ENCODE results near the gene PKP1.
"Not testable (repeated sequence)": the region's sequence is repeated elsewhere in the genome, so short reads cannot be mapped to it uniquely, and the experiment has no call there.

The PKP1 gene

GRCh38 chr1:201282931-201283829 is at the start of gene PKP1:
TSS of gene PKP1 (plus strand) at chr1:201283506. CDS start at chr1:201283703, 197 bp downstream.
- DNase-seq: no peak

- DNase-seq: not testable (repeated sequence)
These were observed 43.7 kb upstream of the PKP1 start for GRCh38 chr1:201239646-201240045.

DNA sequence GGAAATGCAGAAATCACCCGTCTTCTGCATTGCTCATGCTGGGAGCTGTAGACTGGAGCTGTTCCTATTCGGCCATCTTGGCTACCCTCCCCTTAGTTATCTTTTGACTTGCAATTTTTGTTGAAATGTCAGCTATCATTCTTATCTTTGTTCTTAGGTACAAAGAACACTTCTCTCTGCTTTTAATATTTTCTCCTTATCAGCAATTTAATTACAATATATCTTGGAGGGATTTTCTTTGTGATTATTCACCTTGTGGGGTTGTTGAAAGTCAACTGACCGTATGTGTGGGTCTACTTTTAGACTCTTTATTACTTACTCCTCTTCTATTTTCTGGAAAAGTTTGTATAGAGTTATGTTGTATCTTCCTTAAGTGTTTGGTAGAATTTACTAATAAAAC is 43.1 kb upstream of the PKP1 start:
- DNase-seq: no peak

DNA sequence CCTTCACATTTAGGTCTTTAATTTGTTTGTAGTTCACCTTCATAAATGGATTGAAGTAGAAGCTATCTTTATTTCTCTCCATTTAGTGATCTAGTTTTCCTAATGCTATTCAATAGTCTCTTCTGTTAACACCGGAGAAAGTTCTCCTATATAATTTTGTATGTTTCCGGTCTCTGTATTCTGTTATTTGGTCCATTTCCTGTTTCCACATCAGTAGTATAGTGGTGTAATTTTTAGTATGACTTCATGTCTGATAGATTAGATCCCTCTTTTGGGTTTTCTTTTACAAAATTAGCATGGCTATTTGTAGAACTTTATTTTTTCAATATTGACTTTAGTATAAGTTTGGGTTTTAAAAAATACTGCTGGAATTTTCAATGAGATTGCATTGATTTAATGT is 41.6 kb upstream of the PKP1 start:
- DNase-seq: no peak

DNA sequence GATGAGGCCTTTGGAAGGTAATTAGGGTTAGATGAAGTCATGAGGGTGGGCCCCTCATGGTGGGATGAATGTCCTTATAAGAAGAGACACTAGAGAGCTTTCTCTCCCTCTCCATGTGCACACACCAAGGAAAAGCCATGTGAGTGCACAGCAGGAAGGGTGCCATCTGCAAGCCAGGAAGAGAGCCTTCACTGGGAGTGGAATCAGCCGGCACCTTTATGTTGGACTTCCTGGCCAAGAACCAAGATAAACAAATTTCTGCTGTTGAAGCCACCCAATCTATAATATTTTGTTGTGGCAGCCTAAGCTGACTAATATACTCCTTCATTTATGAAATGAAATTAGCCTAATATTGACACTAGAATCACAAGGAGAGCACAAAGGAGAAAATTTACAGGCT is 38.2 kb upstream of the PKP1 start:
- DNase-seq: no peak

GRCh38 chr1:201248721-201249559 is 34.4 kb upstream of the PKP1 start:
- DNase-seq: no peak

DNA sequence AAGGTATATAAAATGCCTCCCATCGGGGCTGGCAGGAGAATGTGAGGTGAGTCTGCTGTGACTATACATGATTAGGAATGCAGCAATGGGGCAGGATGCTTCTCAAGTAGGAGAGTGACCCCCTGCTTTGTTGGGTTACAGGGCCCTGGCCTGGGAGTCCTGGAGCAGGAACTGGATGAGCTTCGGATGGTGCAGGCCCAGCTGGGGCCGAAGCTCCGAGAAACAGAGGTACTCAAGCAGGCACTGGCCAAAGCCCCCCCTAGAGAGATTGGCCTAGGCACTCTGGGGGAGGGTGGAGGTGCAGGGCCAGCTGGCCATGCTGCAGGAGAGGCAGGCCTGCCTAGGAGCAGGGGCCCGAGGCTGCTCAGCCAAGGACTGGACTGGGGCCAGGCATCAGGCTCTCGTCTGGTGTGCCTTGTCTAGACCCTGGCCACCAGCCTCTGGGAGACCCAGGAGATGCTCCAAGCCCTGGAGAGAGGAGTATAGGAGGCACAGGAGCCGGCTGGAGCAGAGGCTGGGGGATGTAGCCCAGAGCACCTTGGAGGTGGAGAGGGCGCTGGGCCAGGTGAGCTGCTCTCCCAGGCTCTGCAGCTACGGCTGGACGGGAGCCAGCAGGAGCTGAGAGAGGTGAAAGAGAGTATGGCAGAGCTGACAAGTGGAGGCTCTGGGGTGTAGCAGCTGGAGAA is 32.8 kb upstream of the PKP1 start:
- DNase-seq: no peak

GRCh38 chr1:201251411-201251810 is 31.9 kb upstream of the PKP1 start:
- no peak for DNase-seq

- DNase-seq: no peak
These were observed 31.4 kb upstream of the PKP1 start for GRCh38 chr1:201251851-201252430.

- DNase-seq: no peak
These were observed 30.3 kb upstream of the PKP1 start for GRCh38 chr1:201252944-201253371.

DNA sequence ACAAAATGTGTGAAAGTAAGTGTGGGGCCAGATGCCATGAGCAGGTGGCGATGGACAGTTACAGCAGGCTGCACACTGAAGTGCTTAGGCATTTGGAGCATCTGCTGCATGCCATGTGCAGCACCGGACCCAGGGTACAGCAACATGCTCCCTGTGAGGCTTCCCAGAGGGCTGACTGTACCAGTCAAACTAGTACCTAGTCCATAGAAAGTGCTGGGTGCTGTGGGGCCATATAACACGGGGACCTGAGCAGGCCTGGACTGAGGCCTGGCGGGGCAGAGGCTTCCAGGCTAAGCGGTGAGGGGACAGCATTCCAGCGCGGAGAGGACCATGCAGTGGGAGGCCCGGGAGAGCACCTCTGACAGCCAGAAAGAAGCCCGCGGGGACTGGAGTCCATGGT is 29.9 kb upstream of the PKP1 start:
- DNase-seq: no peak

DNA sequence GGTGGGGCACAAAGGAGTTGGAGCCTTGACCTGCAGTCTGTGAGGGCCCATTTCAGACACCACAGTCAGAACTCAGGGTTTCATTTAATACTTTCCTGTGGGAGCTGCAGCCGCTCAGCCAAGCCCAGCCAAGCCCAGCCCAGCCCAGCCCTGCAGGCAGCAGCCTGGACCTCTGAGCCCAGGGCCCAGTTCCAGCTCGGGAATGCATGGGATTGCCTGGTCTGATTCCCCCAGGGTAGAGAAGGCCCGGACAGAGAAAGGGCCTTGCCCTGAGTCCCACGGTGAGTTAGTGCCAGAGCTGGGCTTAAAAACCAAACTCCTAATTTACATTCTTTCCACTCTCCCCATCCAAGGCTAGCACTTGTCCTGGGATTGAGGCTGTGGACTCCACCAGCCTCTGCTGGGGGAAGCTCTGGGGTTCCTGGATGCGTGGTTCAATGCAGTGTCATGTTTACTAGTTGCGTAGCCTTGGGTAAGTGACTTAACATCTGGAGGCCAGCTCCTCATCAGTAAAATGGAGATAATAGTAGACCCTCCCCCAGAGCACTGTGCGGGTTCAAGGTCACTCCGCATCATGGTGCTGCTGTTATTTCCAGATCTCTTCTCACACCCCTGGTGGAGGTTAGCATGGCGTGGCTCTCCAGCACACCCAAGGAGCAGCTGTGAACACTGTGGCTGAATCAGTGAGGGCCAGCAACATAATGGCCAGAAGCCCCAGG is 29.2 kb upstream of the PKP1 start:
- DNase-seq: no peak

DNA sequence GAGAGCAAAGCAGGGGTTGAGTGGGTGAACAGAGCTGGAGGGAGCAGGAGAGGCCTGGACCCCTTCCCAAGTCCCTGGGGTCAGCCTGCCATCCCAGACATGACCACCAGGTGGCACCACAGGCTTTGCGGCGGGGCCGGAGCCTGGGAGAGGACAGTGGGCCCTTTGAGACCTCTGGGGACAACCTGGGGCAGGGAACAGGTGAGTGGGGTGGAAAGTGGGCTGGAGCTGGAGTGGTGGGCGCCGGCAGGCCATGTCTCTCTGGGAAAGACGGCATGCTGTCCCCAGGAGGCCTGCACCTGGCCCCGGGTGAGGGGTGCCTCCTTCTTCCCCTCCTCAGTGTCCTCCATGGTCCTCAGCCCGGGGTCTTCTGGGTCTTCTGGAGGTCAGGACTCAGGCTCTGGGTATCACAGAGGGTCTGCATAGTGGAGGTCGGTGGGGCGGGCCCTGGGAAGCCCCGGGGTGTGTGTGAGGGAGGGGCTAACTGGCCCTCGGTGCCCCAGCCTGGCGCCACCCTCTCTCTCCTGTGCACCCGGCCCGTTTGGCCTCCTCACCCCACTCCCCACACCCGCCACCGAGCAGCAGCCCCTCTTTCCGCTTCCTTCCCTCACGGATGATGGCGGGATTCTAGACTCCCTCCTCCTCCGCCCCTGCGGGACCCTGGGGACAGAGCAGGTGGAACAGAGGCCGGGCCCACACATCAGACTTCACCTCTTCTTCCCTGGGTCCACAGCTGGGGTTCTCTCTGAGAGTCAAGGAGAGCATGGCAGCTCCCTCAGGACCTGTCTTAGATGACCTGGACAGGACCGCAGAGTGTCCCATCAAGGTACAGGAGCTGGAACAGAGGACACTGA is 28.5 kb upstream of the PKP1 start:
- no peak for DNase-seq

- no peak for DNase-seq
These were observed 27.6 kb upstream of the PKP1 start for GRCh38 chr1:201255479-201256362.

DNA sequence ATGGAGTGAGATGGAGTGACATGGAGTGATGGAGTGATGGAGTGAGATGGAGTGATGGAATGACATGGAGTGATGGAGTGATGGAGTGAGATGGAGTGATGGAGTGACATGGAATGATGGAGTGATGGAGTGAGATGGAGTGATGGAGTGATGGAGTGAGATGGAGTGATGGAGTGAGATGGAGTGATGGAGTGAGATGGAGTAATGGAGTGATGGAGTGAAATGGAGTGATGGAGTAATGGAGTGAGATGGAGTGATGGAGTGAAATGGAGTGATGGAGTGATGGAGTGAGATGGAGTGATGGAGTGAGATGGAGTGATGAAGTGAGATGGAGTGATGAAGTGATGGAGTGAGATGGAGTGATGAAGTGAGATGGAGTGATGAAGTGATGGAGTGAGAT is 25.2 kb upstream of the PKP1 start:
- not testable (repeated sequence) for DNase-seq

DNA sequence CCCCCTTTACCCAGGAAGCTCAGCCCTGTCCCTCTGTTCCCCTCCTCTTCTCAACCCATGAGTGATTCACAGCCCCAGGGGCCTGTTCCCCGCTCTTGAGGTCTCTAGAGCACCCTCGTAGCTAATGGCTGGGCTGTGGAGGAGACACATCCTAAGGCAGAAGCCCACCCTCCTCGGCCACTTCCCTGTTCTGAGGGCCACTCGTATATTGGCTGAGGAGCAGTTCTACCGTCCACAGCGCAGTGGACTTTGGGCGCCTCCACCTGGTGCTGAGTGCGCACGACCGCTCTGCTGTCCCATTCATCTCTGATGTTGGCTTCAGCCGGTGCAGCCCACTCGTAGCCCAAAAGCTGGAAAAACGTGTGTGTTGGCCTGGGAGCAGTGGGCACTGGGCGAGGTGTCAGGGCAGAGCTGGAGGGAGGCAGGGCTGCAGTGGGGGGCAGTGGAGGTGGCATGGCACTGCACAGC is 24.5 kb upstream of the PKP1 start:
- no peak for DNase-seq

GRCh38 chr1:201259476-201260235 is 23.6 kb upstream of the PKP1 start:
- no peak for DNase-seq

- DNase-seq: no peak
These were observed 23.1 kb upstream of the PKP1 start for GRCh38 chr1:201260236-201260590.

DNA sequence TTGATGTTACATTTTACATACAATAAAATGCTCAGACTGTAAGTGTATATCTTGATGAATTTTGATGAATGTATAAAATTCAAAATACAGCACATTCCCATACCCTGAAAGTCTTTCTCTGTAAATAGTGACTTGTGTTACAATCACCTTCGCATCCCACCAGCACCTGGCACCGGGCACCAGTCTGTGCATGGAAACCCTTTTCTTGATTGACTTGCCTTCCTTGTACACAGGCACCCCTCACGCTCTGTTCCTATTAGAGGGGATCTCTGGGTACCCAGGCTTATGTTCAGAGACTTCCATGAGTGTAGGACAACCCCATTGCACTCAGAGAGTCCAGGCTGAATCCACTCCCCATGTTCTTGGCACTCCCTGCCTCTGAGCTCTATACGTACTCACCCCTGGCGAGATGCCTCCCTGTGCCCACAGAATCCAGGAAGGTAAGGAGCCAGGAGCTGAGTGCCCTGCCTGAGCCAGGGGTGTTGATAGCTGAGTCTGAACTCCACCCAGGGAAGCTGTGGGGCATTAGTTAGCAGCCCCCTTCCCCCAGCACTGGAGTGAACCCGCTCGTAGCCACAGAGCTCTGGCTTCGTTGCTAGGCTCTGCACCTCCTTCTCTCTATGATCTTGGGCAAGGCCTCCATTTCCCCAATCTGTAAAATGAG is 22.5 kb upstream of the PKP1 start:
- no peak for DNase-seq

All from SIG-M5 (cell line).